HepG2 (cell line): ENCODE measurements around the gene NOTUM. TPM values are rescaled to one million over a fixed set of nuclear protein-coding genes. Genes with fewer than 3 reads are reported as not detected.

Source experiments
- CSRNP1 ChIP-seq: sonication (generic); formaldehyde crosslinking; IDR thresholded peaks from 2 replicates; pipeline ENCODE4 v1.8.1; 2023; ENCODE audit warnings: mild to moderate bottlenecking, missing genetic modification reagents
- FOSL2 ChIP-seq: sonication (generic); formaldehyde crosslinking; IDR thresholded peaks from 2 replicates; pipeline ENCODE4 v1.4.0; 2020; ENCODE audit warnings: missing genetic modification reagents
- KDM1A ChIP-seq: IDR thresholded peaks from 2 replicates; pipeline ENCODE4 v1.6.1; 2016; ENCODE audit warnings: missing compliant biosample characterization
- PRPF4 ChIP-seq: fragments of 200-400 bp; formaldehyde crosslinking; IDR thresholded peaks from 2 replicates; pipeline ENCODE4 v1.6.1; 2016; ENCODE audit warnings: low read length, low read depth; ENCODE audit not compliant: poor library complexity, severe bottlenecking
- RARA ChIP-seq: IDR thresholded peaks from 2 replicates; pipeline ENCODE4 v1.6.1; 2016; ENCODE audit warnings: missing genetic modification reagents, missing compliant biosample characterization
- SALL1 ChIP-seq: sonication (generic); formaldehyde crosslinking; IDR thresholded peaks from 2 replicates; pipeline ENCODE4 v1.8.0; 2022; ENCODE audit warnings: mild to moderate bottlenecking, missing genetic modification reagents
- SIN3B ChIP-seq: fragments of 150-350 bp; IDR thresholded peaks from 2 replicates; pipeline ENCODE4 v1.6.1; 2014; ENCODE audit warnings: low read length
- SMYD3 ChIP-seq: sonication (generic); formaldehyde crosslinking; IDR thresholded peaks from 2 replicates; pipeline ENCODE4 v1.8.1; 2023; ENCODE audit warnings: mild to moderate bottlenecking, missing genetic modification reagents
- SNRNP70 ChIP-seq: fragments of 200-400 bp; formaldehyde crosslinking; IDR thresholded peaks from 2 replicates; pipeline ENCODE4 v1.6.1; 2017; ENCODE audit warnings: mild to moderate bottlenecking, low read depth, low read length, moderate library complexity
- SOX6 ChIP-seq, 2 experiments: fragments of 450-650 bp in 1 of 2; sonication (generic) in 1 of 2; formaldehyde crosslinking in 1 of 2; IDR thresholded peaks; 2 replicates each; pipeline versions ENCODE4 v1.4.0 to v1.6.1; 2017 to 2020; ENCODE audit warnings: antibody characterized with exemption in 1 of 2, mild to moderate bottlenecking in 1 of 2, missing genetic modification reagents in 1 of 2
- TFAP4 ChIP-seq: sonication (generic); IDR thresholded peaks from 2 replicates; pipeline ENCODE4 v1.6.1; 2016; ENCODE audit warnings: low read depth, borderline replicate concordance
- ZNF350 ChIP-seq: sonication (generic); formaldehyde crosslinking; IDR thresholded peaks from 2 replicates; pipeline ENCODE4 v1.4.0; 2020; ENCODE audit warnings: mild to moderate bottlenecking, low read depth, missing genetic modification reagents, borderline replicate concordance
- ZNF577 ChIP-seq: sonication (generic); formaldehyde crosslinking; IDR thresholded peaks from 2 replicates; pipeline ENCODE4 v1.4.0; 2020; ENCODE audit warnings: mild to moderate bottlenecking, low read depth, missing genetic modification reagents, borderline replicate concordance
- ZNF616 ChIP-seq: sonication (generic); formaldehyde crosslinking; IDR thresholded peaks from 2 replicates; pipeline ENCODE4 v1.5.0; 2020; ENCODE audit warnings: low read depth, mild to moderate bottlenecking, missing genetic modification reagents
- polyA plus RNA-seq, 8 experiments: library from polyadenylated mRNA; depleted of rRNA in 3 of 8; stranded (reverse) in 7 of 8; unstranded in 1 of 8; fragments of >200 nt; fragmentation: Illumina TruSeq in 4 of 8; extraction: Trizol in 4 of 8; gene quantifications; 2 replicates each; pipeline versions ENCODE4 v1.2.1 to v1.2.3, GENCODE V29; 2011 to 2016; ENCODE audit warnings: low read depth in 4 of 8, missing spikeins in 1 of 8, mixed read lengths in 1 of 8; ENCODE audit not compliant: insufficient read depth in 1 of 8
- total RNA-seq, 5 experiments: library from RNA; depleted of rRNA; stranded (reverse); fragments of >200 nt; fragmentation: Illumina TruSeq; extraction: Trizol; gene quantifications; 2 replicates each; pipeline ENCODE4 v1.2.3, GENCODE V29; 2016; ENCODE audit warnings: low read depth in 1 of 5
- TF ChIP-seq, protein P1 (sequence below), 2 experiments: fragments of 450-650 bp in 1 of 2; sonication (generic) in 1 of 2; formaldehyde crosslinking; IDR thresholded peaks; 2 replicates each; pipeline versions ENCODE4 v1.5.0 to v1.8.0; 2020 to 2022; ENCODE audit warnings: mild to moderate bottlenecking in 1 of 2, missing genetic modification reagents in 1 of 2
- TF ChIP-seq, protein P2 (sequence below): sonication (generic); formaldehyde crosslinking; IDR thresholded peaks from 2 replicates; pipeline ENCODE4 v1.8.0; 2022; ENCODE audit warnings: mild to moderate bottlenecking, missing genetic modification reagents; ENCODE audit not compliant: insufficient replicate concordance
- TF ChIP-seq, protein P3 (sequence below): sonication (generic); formaldehyde crosslinking; IDR thresholded peaks from 2 replicates; pipeline ENCODE4 v1.4.0; 2020; ENCODE audit warnings: missing genetic modification reagents, borderline replicate concordance

The NOTUM gene
- total and polyA plus RNA-seq, 2 of the 13 experiments (the other 11 are each of a cell fraction or from before 2014, with no cell fraction given): 150 to 160 TPM

DNA sequence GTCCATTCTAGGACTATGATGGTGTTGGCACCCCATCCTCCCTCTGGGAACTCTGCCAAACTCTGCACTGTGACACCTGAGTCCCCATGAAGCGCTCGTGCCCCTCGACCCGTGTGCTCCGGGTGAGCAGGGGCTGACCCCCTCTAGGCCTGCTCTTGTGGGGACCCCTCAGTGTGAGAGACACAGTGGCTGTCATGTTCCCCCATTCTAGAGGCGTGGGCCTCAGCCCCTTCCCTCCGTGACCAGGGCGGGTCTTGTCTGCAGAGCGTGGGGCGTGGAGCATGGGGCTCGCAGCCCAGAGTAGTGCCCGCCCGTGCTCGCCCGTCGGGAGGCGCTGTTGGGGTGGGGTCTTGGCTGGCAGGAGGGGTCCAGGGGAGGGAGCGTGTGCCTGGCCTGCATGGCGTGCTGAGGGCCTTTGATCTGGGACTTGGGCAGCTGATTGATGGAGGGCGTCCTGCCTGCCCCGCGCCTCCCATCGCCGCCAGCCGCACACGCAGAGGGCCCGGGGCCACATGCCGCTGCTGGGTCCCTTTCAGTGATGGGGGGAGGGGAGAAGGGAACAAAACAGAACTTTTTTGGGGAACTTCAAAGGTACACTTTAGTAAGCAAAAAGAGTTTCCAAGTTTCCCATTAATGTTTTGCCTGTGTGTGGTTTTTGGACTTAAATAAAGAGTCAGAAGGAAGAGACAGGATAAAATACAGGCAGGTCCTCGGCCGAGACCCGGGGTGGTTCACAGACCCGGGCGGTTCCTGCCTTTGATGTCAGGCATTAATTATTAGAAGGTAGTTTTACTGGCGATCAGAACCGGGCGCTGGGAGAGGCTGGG is 39.2 kb upstream of the NOTUM start (continued):
- TF ChIP-seq, protein P1, sequence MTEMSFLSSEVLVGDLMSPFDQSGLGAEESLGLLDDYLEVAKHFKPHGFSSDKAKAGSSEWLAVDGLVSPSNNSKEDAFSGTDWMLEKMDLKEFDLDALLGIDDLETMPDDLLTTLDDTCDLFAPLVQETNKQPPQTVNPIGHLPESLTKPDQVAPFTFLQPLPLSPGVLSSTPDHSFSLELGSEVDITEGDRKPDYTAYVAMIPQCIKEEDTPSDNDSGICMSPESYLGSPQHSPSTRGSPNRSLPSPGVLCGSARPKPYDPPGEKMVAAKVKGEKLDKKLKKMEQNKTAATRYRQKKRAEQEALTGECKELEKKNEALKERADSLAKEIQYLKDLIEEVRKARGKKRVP (CRISPR knock-in tag; IDR thresholded peaks at IDR 0.05): 0 out of 4 replicates have a peak, but pooled peaks of 1 of the 2 experiments have one; percentile 1
- TF ChIP-seq ZNF577 (CRISPR knock-in tag): 0 out of 2 replicates have a peak, but pooled peaks have one; percentile 73
- peak; percentile 94 for TF ChIP-seq TFAP4
- TF ChIP-seq CSRNP1 (CRISPR knock-in tag): no peak
- TF ChIP-seq PRPF4: peak; percentile 66
- peak; percentile 75; the same call in 1 of the 2 replicates for TF ChIP-seq ZNF350
- TF ChIP-seq FOSL2: no peak; the same call in 1 of the 2 replicates
- TF ChIP-seq KDM1A (CRISPR knock-in tag): peak; percentile 59; the same call in 1 of the 2 replicates
- TF ChIP-seq, protein P2, sequence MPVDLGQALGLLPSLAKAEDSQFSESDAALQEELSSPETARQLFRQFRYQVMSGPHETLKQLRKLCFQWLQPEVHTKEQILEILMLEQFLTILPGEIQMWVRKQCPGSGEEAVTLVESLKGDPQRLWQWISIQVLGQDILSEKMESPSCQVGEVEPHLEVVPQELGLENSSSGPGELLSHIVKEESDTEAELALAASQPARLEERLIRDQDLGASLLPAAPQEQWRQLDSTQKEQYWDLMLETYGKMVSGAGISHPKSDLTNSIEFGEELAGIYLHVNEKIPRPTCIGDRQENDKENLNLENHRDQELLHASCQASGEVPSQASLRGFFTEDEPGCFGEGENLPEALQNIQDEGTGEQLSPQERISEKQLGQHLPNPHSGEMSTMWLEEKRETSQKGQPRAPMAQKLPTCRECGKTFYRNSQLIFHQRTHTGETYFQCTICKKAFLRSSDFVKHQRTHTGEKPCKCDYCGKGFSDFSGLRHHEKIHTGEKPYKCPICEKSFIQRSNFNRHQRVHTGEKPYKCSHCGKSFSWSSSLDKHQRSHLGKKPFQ (CRISPR knock-in tag): no peak
- TF ChIP-seq, protein P3, sequence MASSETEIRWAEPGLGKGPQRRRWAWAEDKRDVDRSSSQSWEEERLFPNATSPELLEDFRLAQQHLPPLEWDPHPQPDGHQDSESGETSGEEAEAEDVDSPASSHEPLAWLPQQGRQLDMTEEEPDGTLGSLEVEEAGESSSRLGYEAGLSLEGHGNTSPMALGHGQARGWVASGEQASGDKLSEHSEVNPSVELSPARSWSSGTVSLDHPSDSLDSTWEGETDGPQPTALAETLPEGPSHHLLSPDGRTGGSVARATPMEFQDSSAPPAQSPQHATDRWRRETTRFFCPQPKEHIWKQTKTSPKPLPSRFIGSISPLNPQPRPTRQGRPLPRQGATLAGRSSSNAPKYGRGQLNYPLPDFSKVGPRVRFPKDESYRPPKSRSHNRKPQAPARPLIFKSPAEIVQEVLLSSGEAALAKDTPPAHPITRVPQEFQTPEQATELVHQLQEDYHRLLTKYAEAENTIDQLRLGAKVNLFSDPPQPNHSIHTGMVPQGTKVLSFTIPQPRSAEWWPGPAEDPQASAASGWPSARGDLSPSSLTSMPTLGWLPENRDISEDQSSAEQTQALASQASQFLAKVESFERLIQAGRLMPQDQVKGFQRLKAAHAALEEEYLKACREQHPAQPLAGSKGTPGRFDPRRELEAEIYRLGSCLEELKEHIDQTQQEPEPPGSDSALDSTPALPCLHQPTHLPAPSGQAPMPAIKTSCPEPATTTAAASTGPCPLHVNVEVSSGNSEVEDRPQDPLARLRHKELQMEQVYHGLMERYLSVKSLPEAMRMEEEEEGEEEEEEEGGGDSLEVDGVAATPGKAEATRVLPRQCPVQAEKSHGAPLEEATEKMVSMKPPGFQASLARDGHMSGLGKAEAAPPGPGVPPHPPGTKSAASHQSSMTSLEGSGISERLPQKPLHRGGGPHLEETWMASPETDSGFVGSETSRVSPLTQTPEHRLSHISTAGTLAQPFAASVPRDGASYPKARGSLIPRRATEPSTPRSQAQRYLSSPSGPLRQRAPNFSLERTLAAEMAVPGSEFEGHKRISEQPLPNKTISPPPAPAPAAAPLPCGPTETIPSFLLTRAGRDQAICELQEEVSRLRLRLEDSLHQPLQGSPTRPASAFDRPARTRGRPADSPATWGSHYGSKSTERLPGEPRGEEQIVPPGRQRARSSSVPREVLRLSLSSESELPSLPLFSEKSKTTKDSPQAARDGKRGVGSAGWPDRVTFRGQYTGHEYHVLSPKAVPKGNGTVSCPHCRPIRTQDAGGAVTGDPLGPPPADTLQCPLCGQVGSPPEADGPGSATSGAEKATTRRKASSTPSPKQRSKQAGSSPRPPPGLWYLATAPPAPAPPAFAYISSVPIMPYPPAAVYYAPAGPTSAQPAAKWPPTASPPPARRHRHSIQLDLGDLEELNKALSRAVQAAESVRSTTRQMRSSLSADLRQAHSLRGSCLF (CRISPR knock-in tag): no peak
- TF ChIP-seq SALL1: peak; percentile 81
- TF ChIP-seq SMYD3 (CRISPR knock-in tag): no peak
- TF ChIP-seq RARA: peak; percentile 30
- no peak for TF ChIP-seq SIN3B
- TF ChIP-seq SNRNP70: no peak
- no peak for TF ChIP-seq SOX6 (IDR thresholded peaks at IDR 0.05)
- no peak; the same call in 1 of the 2 replicates for TF ChIP-seq SOX6 (CRISPR knock-in tag; IDR thresholded peaks at IDR 0.05)
- no peak; the same call in 1 of the 2 replicates for TF ChIP-seq ZNF616 (CRISPR knock-in tag)
